Retinal pigment epithelial cell (primary cell): Measurements from ENCODE around the gene SCMH1.

Source experiments
- DNase-seq: peaks from one replicate; pipeline ENCODE4 v3.0.0-alpha.2; 2010; ENCODE audit warnings: low read depth
- H3K4me3 ChIP-seq: 2 replicates; pipeline ENCODE4 v1.5.1; 2011; ENCODE audit warnings: mild to moderate bottlenecking, low read length, control low read depth, moderate library complexity
- CTCF ChIP-seq: conservative IDR thresholded peaks from 2 replicates; pipeline ENCODE4 v1.5.1; 2011; ENCODE audit warnings: low read depth, low read length, control low read depth, inconsistent platforms

SCMH1 gene

GRCh38 chr1:41015897-41016470 is 226.1 kb downstream of the SCMH1 start:
- TF ChIP-seq CTCF: no peak
- no peak for DNase-seq

GRCh38 chr1:41015281-41015896 is 226.7 kb downstream of the SCMH1 start:
- no peak overlapping the region for H3K4me3 ChIP-seq
- no peak for TF ChIP-seq CTCF
- DNase-seq: no peak

More at GRCh38 chr1:41015897-41016470, 226.1 kb downstream of the SCMH1 start:
- no peak overlapping the region for H3K4me3 ChIP-seq

- no peak for TF ChIP-seq CTCF
Measured at GRCh38 chr1:41014871-41015270, 227.2 kb downstream of the SCMH1 start.

GRCh38 chr1:41013796-41014195 is 228.3 kb downstream of the SCMH1 start:
- DNase-seq: no peak
- no peak overlapping the region for H3K4me3 ChIP-seq
- no peak for TF ChIP-seq CTCF

More at GRCh38 chr1:41014871-41015270, 227.2 kb downstream of the SCMH1 start:
- no peak overlapping the region for H3K4me3 ChIP-seq
- DNase-seq: no peak

GRCh38 chr1:41013024-41013423 is 229.1 kb downstream of the SCMH1 start:
- no peak overlapping the region for H3K4me3 ChIP-seq
- no peak for DNase-seq
- no peak for TF ChIP-seq CTCF

GRCh38 chr1:41010345-41010744 is 231.8 kb downstream of the SCMH1 start:
- TF ChIP-seq CTCF: no peak
- no peak for DNase-seq
- no peak overlapping the region for H3K4me3 ChIP-seq

GRCh38 chr1:41009466-41009865 is 232.6 kb downstream of the SCMH1 start:
- no peak overlapping the region for H3K4me3 ChIP-seq
- no peak for DNase-seq
- TF ChIP-seq CTCF: no peak
